GM21447 (cell line): ENCODE results near the gene RGPD8.
"Not testable (repeated sequence)": the region's sequence is repeated elsewhere in the genome, so short reads cannot be mapped to it uniquely, and the experiment has no call there.

ENCODE experiments used
- ATAC-seq: cut with Tn5 transposase; IDR thresholded peaks from one replicate; pipeline ENCODE4 v1.9.1; 2021; ENCODE audit not compliant: unreplicated experiment

The RGPD8 gene

DNA sequence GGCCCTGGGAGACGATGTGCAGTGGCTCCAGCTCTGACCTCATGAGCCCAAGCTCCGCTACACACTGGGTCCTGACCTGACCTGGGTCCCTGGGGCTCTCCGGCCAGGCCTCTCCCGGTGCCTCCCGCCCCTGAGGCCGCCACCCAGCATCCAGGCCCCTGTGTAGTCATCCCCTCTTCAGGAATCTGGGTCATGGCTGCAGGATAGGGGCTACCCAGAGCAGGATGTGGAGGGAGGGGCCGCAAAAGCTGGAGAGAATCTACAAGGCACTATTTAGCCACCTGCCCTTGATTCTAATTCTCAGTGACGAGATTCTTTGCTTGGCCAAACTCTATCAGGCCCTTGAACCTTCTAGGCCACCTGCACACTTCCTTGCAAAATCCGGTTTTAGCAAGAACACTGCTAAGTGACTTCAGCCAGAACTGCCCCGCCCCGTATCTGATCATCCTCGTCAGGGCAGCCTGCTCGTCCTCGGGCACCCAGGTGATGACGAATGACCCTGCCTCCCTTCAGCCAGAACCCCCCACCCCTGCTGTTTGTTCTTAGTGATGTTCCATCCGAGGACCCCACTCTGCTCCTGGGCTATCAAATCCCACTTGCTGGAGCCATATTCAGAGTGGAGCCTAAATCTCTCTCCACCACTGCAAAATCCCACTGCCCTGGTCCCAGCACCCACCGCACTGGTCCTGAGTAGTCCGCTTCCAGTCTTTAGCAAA, 2.4 kb upstream of the RGPD8 start:
- ATAC-seq, result not testable (repeated sequence)

DNA sequence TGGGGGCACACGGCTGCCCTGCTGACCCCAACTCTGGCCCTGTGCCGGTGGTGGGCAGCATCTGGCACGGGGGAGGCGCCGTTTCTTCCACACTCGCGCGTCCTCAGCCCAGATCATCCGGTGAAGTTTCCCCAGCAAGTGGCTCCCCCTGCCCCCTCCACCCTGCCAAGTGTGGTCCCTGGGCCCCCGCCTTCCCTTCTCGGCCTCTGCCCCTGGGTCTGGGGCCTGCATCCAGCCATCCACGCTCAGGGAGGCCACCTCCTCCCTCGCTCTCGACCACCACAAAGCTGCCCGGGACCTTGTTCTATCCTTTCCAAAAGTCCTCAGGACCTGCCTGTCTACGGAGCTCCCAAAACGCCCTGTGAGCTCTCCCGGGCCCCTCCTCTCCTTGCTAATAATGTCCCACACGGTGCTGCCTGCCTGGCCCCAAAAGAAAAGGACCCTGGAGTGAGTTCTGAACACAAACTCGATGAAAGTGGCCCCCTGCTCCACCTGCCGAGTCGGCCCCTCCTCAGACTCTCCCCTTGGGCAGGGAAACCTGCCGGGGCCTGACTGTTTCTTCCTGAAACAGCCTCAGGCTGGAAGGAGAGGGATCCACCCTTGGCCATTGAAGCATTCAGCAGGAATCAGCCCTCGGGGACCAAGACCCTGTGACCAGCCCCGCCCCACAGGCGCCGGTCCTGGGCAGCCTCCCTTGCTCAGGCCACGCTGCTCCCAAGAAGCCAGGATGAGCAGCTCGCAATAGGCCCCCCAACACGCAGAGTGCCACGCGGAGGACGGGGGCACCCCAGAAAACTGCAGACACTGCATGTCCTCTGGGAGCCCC, 1.7 kb upstream of the RGPD8 start:
- ATAC-seq, result not testable (repeated sequence)

DNA sequence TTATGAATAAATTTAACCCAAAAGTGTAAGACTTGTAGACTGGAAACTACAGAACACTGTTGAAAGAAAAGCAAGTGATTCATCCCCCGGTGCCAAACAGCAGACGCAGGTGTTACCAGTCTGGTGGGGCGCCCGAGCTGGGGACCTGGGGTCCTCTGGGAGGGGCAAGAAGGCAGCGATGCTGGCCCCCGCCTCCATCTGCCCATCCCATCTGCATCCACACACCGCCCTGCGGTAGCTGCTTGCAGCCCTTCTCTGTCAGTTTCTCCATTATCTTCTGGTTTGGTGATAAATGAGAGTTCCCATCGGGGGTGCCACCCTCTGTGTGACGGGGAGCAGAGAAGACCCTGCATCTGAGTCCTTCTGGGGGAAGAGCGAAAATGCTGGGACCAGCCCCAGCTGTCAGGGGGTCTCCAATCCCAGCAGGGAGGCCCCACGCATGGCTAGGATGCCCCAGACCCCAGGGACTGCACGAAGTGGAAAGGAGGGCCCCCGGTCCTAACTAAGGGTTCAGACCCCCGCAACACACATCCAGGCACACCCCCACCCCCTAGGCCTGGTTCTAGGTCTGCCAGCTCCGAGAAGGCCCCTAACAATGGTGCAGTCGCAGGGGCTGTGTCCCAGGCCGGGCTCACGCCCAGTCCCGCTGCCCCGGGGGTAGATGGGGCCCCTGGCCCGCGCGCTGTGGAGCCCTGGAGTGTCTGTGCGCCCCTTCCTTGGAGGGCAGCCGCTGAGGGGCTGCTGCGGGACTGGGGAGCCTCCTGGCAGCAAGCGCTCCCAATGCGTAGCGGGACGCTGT, 686 bp upstream of the RGPD8 start:
- ATAC-seq, result no peak

DNA sequence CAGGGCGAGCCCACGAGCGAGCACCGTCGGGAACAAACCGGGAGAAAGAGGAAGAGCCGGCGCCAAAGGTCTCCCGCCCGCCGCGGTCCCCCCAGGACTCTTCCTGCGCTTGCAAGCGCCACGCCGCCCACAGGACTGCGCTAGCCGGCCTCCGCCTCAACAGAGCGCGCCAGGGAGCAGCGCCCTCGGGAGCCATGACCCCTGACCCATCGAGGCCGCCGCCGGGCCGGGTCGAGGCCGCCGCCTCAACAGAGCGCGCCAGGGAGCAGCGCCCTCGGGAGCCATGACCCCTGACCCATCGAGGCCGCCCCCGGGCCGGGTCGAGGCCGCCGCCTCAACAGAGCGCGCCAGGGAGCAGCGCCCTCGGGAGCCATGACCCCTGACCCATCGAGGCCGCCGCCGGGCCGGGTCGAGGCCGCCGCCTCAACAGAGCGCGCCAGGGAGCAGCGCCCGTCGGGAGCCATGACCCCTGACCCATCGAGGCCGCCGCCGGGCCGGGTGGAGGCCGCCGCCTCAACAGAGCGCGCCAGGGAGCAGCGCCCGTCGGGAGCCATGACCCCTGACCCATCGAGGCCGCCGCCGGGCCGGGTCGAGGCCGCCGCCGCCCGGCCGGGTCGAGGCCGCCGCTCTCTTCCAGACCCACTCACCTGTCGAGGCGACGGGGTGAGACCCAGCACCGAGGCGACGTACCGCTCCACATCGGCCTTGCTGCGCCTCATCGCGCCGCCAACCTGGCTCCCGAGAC, 538 bp downstream of the RGPD8 start:
- not testable (repeated sequence) for ATAC-seq

GRCh38 chr2:112432390-112432734, 1.1 kb downstream of the RGPD8 start:
- not testable (repeated sequence) for ATAC-seq

- ATAC-seq, result not testable (repeated sequence)
Measured at GRCh38 chr2:112431587-112432295, 1.7 kb downstream of the RGPD8 start.

- ATAC-seq, result not testable (repeated sequence)
Measured at GRCh38 chr2:112424553-112424952, 8.9 kb downstream of the RGPD8 start.

DNA sequence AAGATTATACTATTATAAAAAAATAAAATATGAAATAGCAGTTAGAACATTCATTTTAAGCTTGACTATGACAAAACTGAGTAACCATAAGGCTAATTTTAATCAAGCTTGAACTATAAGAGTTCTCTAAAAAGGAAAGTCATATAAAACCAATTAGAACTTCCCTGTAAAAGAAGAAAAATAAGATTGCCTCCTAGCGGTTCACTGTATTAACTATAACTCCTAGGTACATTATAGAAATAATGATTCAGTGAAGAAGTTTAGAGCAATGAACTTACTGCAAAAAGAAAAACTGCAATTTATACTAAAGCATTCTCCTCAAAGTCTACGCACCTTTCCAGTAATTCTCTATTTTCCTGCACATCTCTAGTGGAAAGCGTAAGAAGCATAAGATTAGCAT, 16.6 kb downstream of the RGPD8 start:
- ATAC-seq, result not testable (repeated sequence)

GRCh38 chr2:112360055-112360454, 73.4 kb downstream of the RGPD8 start:
- ATAC-seq, result not testable (repeated sequence)

DNA sequence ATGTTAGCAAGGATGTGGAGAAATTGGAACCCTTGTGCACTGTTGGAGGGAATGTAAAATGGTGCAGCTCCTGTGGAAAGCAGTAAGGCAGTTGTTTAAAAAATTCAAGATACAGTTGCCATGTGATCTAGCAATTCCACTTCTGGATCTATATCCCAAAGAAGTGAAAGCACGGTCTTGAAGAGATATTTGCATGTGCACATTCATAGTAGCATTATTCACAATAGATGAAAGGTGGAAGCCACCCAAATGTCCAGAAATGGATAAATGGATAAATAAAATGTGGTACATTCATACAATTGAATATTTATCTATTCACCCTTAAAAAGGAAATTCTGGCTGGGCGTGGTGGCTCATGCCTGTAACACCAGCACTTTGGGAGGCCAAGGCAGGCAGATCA, 79.1 kb downstream of the RGPD8 start:
- not testable (repeated sequence) for ATAC-seq

- not testable (repeated sequence) for ATAC-seq
Measured at GRCh38 chr2:112352809-112353603, 80.4 kb downstream of the RGPD8 start.

- ATAC-seq, result not testable (repeated sequence)
Measured at GRCh38 chr2:112352292-112352691, 81.2 kb downstream of the RGPD8 start.

DNA sequence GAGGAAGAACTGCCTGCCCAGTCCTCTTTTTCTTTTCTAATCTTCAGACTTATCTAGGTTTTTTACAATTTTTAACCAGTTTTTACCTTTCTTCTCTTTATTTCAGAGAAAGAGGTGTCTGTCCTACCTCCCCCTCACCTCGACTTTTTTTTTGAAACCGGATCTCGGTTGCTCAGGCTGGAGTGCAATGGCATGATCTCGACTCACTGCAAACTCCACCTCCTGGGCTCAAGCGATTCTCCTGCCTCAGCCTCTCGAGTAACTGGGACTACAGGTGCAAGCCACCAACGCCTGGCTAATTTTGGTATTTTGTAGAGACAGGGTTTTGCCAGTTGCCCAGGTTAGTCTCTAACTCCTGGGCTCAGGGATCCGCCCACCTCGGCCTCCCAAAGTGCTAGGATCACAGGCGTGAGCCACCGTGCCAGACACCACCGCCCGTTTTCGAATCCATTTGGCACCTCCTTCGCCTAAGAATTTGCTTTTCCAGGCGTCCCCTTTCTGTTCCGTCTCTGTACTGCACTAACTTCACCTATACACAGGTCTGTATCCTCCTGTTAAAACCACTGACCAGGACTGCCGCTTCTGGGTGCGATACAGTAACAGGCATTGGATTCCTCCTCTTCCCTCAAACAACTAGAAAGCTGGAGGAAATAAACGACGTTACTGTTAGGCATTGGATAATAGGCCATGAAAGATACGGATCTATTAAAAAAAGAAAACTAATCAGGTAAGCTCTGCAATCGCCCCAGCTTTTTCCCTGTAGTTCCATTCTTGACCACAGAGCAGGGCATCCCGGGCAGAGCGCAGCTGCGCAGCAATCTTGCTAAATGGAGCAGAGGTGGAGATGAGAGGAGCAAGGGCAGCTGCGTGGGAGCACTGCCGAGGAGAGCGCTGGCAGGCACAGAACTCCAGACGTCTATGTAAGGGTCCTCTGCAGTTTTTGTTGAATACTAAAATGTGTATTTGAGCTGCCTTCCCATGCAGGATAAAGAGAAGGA, 88.1 kb downstream of the RGPD8 start:
- no peak for ATAC-seq

DNA sequence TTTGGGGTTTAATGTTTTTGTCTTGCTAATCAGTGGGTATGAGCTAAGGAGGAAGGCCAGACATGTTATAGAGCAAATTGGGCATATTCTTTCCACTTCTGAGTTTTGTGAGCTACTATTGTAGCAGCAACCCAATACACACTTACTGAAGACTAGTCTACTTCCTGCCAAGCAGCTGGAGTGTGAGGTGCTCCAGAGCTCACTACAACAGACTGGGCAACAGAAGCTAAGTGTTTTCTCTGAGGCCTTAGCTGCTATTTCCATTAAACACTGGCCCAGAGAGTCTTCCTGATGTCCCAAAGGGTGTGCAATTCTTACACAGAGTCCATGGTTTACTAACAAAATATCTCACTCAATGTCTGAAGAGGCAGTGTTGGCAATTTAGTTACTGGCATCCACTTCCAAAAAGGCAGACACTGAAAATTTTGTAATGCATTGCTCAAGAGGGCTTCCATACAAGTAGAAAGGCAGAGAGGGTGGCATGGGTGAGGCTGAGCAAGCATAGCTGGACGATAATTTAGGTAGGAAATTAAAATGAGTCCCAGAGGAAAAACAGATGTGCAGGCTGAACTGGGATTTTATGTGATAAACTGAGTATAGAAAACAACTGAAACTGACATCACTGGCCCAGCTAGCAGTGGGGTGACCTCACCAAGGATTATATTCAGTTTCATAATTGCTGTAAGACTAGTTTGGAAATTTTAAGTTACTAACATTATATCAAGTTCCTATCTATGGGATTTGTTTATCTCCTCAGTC, 89.4 kb downstream of the RGPD8 start:
- ATAC-seq, result no peak

DNA sequence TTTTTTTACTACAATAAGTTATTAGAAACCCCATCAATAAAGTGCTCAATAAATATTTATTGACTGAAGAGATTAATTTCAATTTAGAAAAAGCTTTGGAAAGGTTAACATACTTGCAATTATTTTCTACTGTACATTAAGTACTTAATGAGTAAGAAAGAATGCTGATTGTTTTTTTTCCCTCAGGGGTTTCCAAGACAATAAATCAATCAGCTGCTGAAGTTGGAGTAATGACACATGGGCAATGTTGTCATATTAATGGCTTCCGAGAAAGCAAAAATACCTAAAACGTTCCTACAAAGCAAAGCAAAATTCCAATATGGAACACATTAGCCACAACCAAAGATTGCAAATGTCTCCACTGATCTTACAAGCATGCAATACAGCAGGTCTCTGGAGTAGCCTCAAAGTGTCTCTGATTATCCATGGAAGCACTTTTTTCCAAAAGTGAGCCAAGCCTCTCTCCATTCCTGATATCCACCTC, 91.3 kb downstream of the RGPD8 start:
- no peak for ATAC-seq

- no peak for ATAC-seq
Measured at GRCh38 chr2:112340475-112341267, 92.8 kb downstream of the RGPD8 start.
